GM12874 (cell line): ENCODE data around the gene SLC16A9.
A peak's percentile ranks its signal among the peaks of the same experiment; 100 is the strongest.

Experiments used
- CTCF ChIP-seq: IDR thresholded peaks from 2 replicates; pipeline ENCODE4 v1.5.1; 2011; ENCODE audit warnings: low read depth, mild to moderate bottlenecking, control low read depth, low read length, moderate library complexity; ENCODE audit not compliant: insufficient read depth

SLC16A9 gene

DNA sequence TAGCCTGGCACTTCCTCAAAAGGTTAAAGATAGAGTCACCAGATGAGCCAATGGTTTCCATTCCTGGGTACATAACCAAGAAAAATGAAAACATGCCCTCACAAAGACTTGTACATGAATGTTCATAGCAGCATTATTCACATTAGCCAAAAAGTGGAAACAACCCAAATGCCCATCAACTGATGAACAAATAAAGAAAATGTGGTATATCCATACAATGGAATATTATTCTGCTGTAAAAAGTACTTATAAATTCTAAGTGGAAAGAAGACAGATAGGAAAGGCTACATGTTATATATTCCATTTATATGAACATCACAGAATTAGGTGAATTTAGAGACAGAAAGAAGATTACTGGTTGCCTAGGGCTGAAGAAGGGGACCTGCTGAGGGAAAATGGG is 10.7 kb upstream of the SLC16A9 start:
- TF ChIP-seq CTCF: no peak

DNA sequence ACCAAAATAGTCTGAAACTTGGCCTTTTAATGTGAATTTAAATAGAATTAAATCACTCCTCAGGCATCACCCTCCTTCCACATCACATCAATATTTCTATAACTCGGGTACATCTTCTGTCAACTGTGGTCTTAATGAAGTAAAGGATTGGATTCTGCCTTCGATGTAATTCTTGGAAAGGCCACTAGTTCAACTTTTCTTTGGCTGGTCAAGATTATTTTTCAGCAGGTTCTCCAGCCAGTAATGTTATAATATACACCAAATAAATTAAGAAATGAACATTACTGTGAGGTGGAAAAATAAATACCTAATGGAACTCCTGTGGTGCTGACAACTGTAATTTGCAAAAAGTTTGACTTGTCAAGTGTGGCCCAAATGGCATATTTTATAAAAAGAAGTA is 9.7 kb upstream of the SLC16A9 start:
- peak; percentile 6; the same call in 1 of the 2 replicates for TF ChIP-seq CTCF

DNA sequence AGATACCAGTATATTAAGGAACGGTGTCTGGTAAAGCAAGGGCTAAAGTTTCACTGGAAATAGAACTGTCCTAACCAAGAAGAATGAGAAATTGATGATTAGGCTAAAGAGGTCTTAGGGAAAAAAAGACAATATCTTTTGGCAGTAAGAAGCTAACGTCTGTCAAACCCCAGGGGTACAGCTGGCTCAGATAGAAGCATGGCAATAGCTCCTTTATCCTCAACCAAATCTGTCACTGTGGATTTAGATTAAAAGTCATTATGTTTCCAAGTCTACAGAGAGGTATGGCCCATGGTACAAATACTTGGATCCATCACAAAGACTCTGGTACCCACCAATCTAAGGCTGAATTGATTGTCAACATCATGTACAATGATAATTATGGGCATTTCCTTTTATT is 8.6 kb upstream of the SLC16A9 start:
- TF ChIP-seq CTCF: no peak

GRCh38 chr10:59713196-59713821 is 3.7 kb upstream of the SLC16A9 start:
- TF ChIP-seq CTCF: no peak

GRCh38 chr10:59711871-59712494 is 2.3 kb upstream of the SLC16A9 start:
- TF ChIP-seq CTCF: no peak

- no peak for TF ChIP-seq CTCF
These were observed 745 bp downstream of the SLC16A9 start for GRCh38 chr10:59708816-59709394.

GRCh38 chr10:59706851-59707797 is 2.5 kb downstream of the SLC16A9 start:
- TF ChIP-seq CTCF: no peak
